Measurements from ENCODE around the gene PRCP.

The PRCP gene

DNA sequence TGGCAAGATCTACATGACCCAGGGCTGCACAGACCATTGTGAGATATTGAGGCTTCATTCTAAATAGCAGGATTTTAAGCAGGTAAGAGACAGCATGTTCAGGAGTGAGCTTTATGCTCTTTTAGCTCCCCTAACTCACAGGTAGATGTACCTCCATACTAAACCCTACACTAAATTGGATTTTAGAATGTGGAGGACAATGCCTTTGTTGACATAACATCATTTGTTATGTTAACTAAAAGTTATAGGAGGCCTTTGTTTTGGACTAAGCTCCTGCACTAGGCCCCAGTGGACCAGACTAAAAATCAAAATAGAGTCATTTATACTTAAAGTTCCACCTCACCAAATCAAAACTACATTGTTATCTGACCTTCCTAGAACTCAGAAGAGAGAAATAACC is 8.1 kb upstream of the PRCP start:
- Histone ChIP-seq H3K4me1 (ENCODE audit: control insufficient read depth in 1 of 2, insufficient read depth in 2 of 2, low read length in 2 of 2) (peaks cover 0 to 4% of the 10 kb centered on the region in 2 donors), H3K27me3 (ENCODE audit: control insufficient read depth in 1 of 2, insufficient read depth in 2 of 2, low read length in 2 of 2) (no peaks in the 10 kb centered on the region), H3K9me3 (ENCODE audit: control insufficient read depth in 1 of 2, low read length in 2 of 2) (peaks cover 0 to 11% of the 10 kb centered on the region in 2 donors), H3K36me3 (ENCODE audit: control insufficient read depth in 1 of 2, insufficient read depth in 2 of 2, low read length in 2 of 2) (no peaks in the 10 kb centered on the region), H3K27ac (ENCODE audit: low read depth, low read length) (no peak overlapping the region), H3K4me3 (ENCODE audit: low read depth in 1 of 2, low read length in 2 of 2) (no peak overlapping the region), H3K9ac (ENCODE audit: low read depth in 1 of 2, low read length in 2 of 2) (no peak overlapping the region)

DNA sequence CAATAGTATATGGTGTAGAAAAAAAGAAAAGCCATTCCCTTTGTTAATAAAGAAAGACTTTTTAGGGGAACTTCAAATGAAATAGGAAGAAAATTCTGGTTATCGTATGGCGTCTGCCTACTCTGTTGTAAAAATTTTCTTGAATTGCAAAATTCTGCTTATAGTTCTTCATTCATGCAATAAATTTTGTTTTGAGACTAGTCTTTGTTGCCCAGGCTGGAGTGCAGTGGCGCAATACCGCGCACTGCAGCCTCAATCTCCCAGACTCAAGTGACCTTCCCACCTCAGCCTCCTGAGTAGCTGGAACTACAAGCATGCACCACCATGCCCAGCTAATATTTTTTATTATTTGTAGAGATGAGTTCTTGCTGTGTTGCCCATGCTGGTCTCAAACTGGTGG is 7.1 kb upstream of the PRCP start:
- Histone ChIP-seq H3K27me3 (ENCODE audit: control insufficient read depth in 1 of 2, insufficient read depth in 2 of 2, low read length in 2 of 2) (no peaks in the 10 kb centered on the region), H3K36me3 (ENCODE audit: control insufficient read depth in 1 of 2, insufficient read depth in 2 of 2, low read length in 2 of 2) (no peaks in the 10 kb centered on the region), H3K4me3 (ENCODE audit: low read depth in 1 of 2, low read length in 2 of 2) (no peak overlapping the region), H3K9ac (ENCODE audit: low read depth in 1 of 2, low read length in 2 of 2) (no peak overlapping the region), H3K27ac (ENCODE audit: low read depth, low read length) (no peak overlapping the region), H3K9me3 (ENCODE audit: control insufficient read depth in 1 of 2, low read length in 2 of 2) (peaks cover 0 to 11% of the 10 kb centered on the region in 2 donors), H3K4me1 (ENCODE audit: control insufficient read depth in 1 of 2, insufficient read depth in 2 of 2, low read length in 2 of 2) (peaks cover 0 to 4% of the 10 kb centered on the region in 2 donors)

DNA sequence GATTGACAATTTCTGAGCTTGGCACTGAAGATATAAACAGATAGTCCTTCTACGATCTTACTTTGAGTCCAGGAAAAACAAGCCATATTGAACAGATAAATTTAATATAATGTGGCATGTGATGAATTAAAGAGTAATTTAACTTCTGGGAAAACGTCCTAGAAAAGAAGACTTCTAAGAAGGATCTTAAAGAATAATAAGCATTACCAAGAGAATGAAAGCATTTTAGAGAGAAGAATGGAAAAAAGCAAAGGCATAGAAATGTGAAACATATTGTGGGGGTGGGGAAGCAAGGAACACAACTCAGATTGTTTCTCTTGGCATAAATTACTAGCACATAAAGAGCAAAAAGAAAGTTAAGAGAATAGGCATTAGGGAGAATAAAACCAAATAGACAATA is 6.7 kb upstream of the PRCP start:
- no peaks in the 10 kb centered on the region for H3K36me3 ChIP-seq (ENCODE audit: control insufficient read depth in 1 of 2, insufficient read depth in 2 of 2, low read length in 2 of 2)
- H3K27me3 ChIP-seq (ENCODE audit: control insufficient read depth in 1 of 2, insufficient read depth in 2 of 2, low read length in 2 of 2): no peaks in the 10 kb centered on the region
- H3K4me3 ChIP-seq (ENCODE audit: low read depth in 1 of 2, low read length in 2 of 2): no peak overlapping the region
- no peak overlapping the region for H3K27ac ChIP-seq (ENCODE audit: low read depth, low read length)
- H3K4me1 ChIP-seq (ENCODE audit: control insufficient read depth in 1 of 2, insufficient read depth in 2 of 2, low read length in 2 of 2): peaks cover 0 to 7% of the 10 kb centered on the region in 2 donors
- no peak overlapping the region for H3K9ac ChIP-seq (ENCODE audit: low read depth in 1 of 2, low read length in 2 of 2)
- peaks cover 0 to 7% of the 10 kb centered on the region in 2 donors for H3K9me3 ChIP-seq (ENCODE audit: control insufficient read depth in 1 of 2, low read length in 2 of 2)

DNA sequence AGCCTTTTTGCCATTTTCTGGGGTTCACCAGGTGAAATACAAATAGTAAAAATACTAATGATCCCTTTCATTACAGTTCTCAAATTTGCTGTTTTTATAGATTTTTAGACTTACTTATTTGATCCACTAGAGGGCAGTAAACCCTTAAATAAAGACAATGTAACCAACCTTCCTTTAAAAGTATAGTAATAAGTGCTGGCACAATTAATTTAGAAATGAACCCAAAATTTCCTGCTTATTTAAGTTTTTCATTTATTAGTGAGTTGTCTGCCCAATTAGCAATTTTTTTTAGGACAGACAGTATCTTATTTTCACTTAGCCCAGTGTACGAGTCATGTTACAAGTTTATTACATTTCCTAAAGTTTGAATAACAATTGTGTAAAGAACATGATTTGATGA is 6.0 kb upstream of the PRCP start:
- Histone ChIP-seq H3K9ac (ENCODE audit: low read depth in 1 of 2, low read length in 2 of 2) (no peak overlapping the region), H3K9me3 (ENCODE audit: control insufficient read depth in 1 of 2, low read length in 2 of 2) (peaks cover 0 to under 1% of the 10 kb centered on the region in 2 donors), H3K4me3 (ENCODE audit: low read depth in 1 of 2, low read length in 2 of 2) (no peak overlapping the region), H3K27ac (ENCODE audit: low read depth, low read length) (no peak overlapping the region), H3K27me3 (ENCODE audit: control insufficient read depth in 1 of 2, insufficient read depth in 2 of 2, low read length in 2 of 2) (no peaks in the 10 kb centered on the region), H3K36me3 (ENCODE audit: control insufficient read depth in 1 of 2, insufficient read depth in 2 of 2, low read length in 2 of 2) (no peaks in the 10 kb centered on the region), H3K4me1 (ENCODE audit: control insufficient read depth in 1 of 2, insufficient read depth in 2 of 2, low read length in 2 of 2) (peaks cover 0 to 9% of the 10 kb centered on the region in 2 donors)

DNA sequence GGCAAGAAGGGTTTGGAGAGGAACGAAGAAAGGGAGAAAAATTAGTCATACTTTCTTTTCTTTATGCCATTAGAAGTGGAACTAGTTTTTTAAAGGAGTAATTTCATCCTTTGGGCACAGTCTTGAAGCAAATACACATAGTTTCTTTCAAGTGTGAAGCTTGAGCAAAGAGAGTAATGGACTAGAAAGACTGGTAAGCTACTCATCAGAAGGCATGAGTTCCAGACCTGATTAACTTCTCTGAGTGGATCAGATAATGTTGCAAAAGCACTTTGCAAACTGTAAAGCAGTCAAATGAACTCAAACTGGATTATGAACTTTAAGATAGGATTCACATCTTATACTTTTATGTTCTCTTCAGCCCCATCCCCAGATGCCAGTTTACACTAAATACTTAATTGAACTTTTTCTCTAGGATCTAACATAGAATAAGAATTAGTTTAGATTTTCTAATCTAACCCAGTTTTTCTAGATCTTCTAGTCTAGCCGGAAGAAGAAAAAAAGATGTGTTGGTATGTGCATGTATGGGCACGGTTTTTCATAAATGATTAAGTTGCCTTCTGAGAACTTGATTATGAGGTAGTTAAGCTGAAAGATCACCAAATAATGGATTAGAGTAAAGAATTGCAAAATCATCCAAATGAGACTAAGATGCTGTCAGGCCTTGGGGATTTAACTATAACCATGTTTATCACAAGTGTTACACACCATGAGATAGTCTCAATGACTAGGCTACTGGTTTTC is 3.8 kb upstream of the PRCP start:
- Histone ChIP-seq H3K4me3 (ENCODE audit: low read depth in 1 of 2, low read length in 2 of 2) (no peak overlapping the region), H3K9me3 (ENCODE audit: control insufficient read depth in 1 of 2, low read length in 2 of 2) (no peaks in the 10 kb centered on the region), H3K36me3 (ENCODE audit: control insufficient read depth in 1 of 2, insufficient read depth in 2 of 2, low read length in 2 of 2) (no peaks in the 10 kb centered on the region), H3K27me3 (ENCODE audit: control insufficient read depth in 1 of 2, insufficient read depth in 2 of 2, low read length in 2 of 2) (no peaks in the 10 kb centered on the region), H3K9ac (ENCODE audit: low read depth in 1 of 2, low read length in 2 of 2) (no peak overlapping the region), H3K4me1 (ENCODE audit: control insufficient read depth in 1 of 2, insufficient read depth in 2 of 2, low read length in 2 of 2) (peaks cover 16 to 19% of the 10 kb centered on the region in 2 donors), H3K27ac (ENCODE audit: low read depth, low read length) (no peak overlapping the region)

DNA sequence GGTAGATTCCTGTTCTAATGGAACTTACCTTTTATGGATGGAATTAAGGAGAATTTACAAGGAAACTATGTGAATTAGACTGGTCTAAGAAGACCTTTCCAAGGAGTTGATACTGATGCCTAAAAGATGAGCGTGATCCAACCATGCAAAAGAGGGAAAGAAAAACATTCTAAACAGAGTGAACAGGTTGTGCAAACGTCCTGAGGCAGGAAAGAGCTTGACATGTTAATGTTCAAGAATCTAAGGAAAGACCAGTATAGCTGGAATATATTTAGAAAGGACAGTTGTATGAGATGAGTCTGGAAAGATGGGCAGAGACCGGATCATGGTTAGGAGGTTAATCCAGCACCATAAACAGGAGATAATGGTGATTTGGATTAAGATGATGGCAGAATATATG is 2.6 kb upstream of the PRCP start:
- Histone ChIP-seq H3K27me3 (ENCODE audit: control insufficient read depth in 1 of 2, insufficient read depth in 2 of 2, low read length in 2 of 2) (no peaks in the 10 kb centered on the region), H3K4me3 (ENCODE audit: low read depth in 1 of 2, low read length in 2 of 2) (no peak overlapping the region), H3K36me3 (ENCODE audit: control insufficient read depth in 1 of 2, insufficient read depth in 2 of 2, low read length in 2 of 2) (no peaks in the 10 kb centered on the region), H3K9me3 (ENCODE audit: control insufficient read depth in 1 of 2, low read length in 2 of 2) (no peaks in the 10 kb centered on the region), H3K27ac (ENCODE audit: low read depth, low read length) (no peak overlapping the region), H3K9ac (ENCODE audit: low read depth in 1 of 2, low read length in 2 of 2) (no peak overlapping the region), H3K4me1 (ENCODE audit: control insufficient read depth in 1 of 2, insufficient read depth in 2 of 2, low read length in 2 of 2) (peaks cover 17 to 20% of the 10 kb centered on the region in 2 donors)

DNA sequence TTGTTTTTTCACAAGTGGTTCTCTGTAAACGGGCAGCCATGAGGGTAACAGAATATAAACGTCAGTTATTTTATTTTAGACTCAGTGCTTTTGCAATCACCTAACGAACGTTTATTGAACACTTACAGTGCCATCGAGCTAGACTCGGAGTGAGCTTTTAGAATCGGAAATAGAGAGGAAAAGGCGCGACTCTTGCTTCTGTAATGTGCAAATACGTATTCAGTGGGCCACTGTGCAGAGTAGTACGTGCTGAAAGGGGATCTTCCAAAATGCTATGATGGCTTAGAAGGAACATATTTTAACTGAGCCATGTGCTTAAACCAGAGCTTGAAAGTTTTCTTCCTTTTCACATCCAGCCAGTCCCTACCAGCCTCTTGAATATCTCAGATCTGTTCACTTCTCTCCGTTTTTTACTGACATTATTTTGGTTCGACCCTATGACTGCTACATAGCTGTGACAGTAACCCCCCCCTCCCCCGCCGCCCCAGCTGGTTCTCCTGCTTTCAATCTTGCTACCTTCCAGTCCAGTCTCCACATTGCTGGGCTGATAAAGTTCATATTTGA is 1.8 kb upstream of the PRCP start:
- Histone ChIP-seq H3K9me3 (ENCODE audit: control insufficient read depth in 1 of 2, low read length in 2 of 2) (no peaks in the 10 kb centered on the region), H3K27me3 (ENCODE audit: control insufficient read depth in 1 of 2, insufficient read depth in 2 of 2, low read length in 2 of 2) (no peaks in the 10 kb centered on the region), H3K27ac (ENCODE audit: low read depth, low read length) (no peak overlapping the region), H3K36me3 (ENCODE audit: control insufficient read depth in 1 of 2, insufficient read depth in 2 of 2, low read length in 2 of 2) (no peaks in the 10 kb centered on the region), H3K9ac (ENCODE audit: low read depth in 1 of 2, low read length in 2 of 2) (no peak overlapping the region), H3K4me3 (ENCODE audit: low read depth in 1 of 2, low read length in 2 of 2) (peak overlapping the region; percentile 84 to 93), H3K4me1 (ENCODE audit: control insufficient read depth in 1 of 2, insufficient read depth in 2 of 2, low read length in 2 of 2) (peaks cover 17 to 22% of the 10 kb centered on the region in 2 donors)

DNA sequence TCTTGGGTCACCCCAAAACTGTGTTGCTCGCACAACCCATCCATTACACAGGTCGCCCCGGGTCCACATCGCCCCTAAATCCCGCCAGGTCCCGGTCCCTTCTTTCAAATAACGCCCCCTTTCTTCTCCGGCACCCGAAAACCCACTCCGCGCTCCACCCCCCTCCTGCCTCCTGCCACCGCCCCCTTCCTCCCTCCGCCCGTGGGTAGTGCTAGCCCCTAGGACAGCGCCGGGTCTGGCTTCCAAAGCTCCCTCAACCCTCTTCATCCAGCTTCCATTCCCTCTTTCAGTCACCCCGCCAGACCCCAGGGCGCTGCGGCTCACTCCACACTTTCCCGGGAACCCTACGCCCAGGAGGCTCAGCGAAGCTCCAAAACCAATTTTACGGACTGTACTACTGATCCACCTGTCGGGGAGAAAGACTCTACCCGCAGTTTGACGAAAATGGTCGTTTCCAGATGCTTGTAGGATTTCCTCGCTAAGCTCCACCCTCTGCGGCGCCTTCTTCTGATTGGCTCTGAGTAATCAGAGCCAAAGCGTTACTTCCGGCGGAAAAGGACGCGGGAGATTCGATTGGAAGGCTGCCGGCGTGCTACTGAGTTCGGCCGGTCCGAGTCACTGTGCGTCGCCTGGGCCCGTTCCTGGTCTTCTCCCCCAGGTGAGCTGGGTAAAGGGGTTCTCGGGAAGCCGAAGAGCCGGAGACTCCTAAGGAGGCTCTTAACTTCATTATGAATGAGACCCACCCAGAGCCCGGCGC is 1.1 kb upstream of the PRCP start, which contains the start of gene DDIAS:
DDIAS (plus strand) TSS at position 572 of the 757 bp plus-strand sequence. CDS start 13,003 bp downstream, outside the sequence.
- Histone ChIP-seq H3K9me3 (ENCODE audit: control insufficient read depth in 1 of 2, low read length in 2 of 2) (no peaks in the 10 kb centered on the region), H3K27ac (ENCODE audit: low read depth, low read length) (peak within 1 kb of the TSS; percentile 79), H3K27me3 (ENCODE audit: control insufficient read depth in 1 of 2, insufficient read depth in 2 of 2, low read length in 2 of 2) (no peaks in the 10 kb centered on the region), H3K4me1 (ENCODE audit: control insufficient read depth in 1 of 2, insufficient read depth in 2 of 2, low read length in 2 of 2) (peaks cover 17 to 21% of the 10 kb centered on the region in 2 donors), H3K9ac (ENCODE audit: low read depth in 1 of 2, low read length in 2 of 2) (peak within 1 kb of the TSS; percentile 94 to 98), H3K4me3 (ENCODE audit: low read depth in 1 of 2, low read length in 2 of 2) (peak within 1 kb of the TSS; percentile 84 to 93), H3K36me3 (ENCODE audit: control insufficient read depth in 1 of 2, insufficient read depth in 2 of 2, low read length in 2 of 2) (no peaks in the 10 kb centered on the region)

DNA sequence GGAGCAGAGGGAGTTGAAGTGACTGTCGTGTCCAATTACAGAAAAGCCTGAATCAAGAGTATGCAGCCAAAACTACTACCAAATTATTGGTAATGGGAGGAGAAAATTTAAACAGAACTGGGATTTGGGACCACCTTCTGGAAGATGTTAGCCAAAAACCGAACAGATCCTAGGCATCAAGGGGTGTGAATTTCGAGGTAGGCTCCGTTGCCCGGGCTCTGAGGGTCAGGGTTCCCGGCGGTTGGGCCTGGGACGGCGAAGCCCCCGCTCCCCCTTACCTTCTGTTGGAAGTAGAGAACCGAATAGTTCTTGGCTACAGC is 313 bp downstream of the PRCP start:
- no peaks in the 10 kb centered on the region for H3K36me3 ChIP-seq (ENCODE audit: control insufficient read depth in 1 of 2, insufficient read depth in 2 of 2, low read length in 2 of 2)
- no peaks in the 10 kb centered on the region for H3K9me3 ChIP-seq (ENCODE audit: control insufficient read depth in 1 of 2, low read length in 2 of 2)
- peak overlapping the region; percentile 79 for H3K27ac ChIP-seq (ENCODE audit: low read depth, low read length)
- no peaks in the 10 kb centered on the region for H3K27me3 ChIP-seq (ENCODE audit: control insufficient read depth in 1 of 2, insufficient read depth in 2 of 2, low read length in 2 of 2)
- H3K4me3 ChIP-seq (ENCODE audit: low read depth in 1 of 2, low read length in 2 of 2): peak overlapping the region; percentile 84 to 93
- H3K4me1 ChIP-seq (ENCODE audit: control insufficient read depth in 1 of 2, insufficient read depth in 2 of 2, low read length in 2 of 2): peaks cover 17 to 27% of the 10 kb centered on the region in 2 donors
- peak overlapping the region; percentile 94 to 98 for H3K9ac ChIP-seq (ENCODE audit: low read depth in 1 of 2, low read length in 2 of 2)

DNA sequence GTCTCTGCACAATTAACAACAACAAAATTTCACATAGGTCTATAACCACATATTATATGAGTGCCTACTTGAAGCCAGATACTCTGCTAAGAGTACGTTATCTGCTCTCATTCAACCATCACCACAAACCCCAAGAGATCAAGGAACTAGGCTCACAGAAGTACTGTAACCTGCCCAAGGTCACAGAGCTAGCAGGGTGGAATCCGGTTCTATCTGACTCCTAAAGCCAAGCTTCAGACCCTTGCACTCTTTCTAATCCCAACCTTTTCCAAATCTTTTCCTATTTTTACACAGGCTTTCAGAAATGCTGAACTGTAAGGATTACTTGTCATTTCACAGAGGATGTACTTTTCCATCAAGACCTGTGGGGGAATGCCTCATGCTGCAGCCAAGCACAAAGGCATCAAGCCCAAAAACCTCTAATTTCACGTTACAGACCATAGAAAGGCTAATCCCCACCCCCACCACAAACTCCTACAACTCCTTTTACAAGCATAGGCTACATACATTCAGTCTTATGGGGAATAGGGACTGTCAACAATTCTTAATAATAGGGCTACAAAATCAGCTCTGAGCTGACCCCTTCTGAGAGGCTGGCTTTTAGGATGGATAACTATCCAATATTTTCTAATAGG is 927 bp downstream of the PRCP start:
- Histone ChIP-seq H3K27ac (ENCODE audit: low read depth, low read length) (no peak overlapping the region), H3K9me3 (ENCODE audit: control insufficient read depth in 1 of 2, low read length in 2 of 2) (no peaks in the 10 kb centered on the region), H3K9ac (ENCODE audit: low read depth in 1 of 2, low read length in 2 of 2) (peak overlapping the region; percentile 94 to 98), H3K27me3 (ENCODE audit: control insufficient read depth in 1 of 2, insufficient read depth in 2 of 2, low read length in 2 of 2) (no peaks in the 10 kb centered on the region), H3K4me1 (ENCODE audit: control insufficient read depth in 1 of 2, insufficient read depth in 2 of 2, low read length in 2 of 2) (peaks cover 17 to 27% of the 10 kb centered on the region in 2 donors), H3K36me3 (ENCODE audit: control insufficient read depth in 1 of 2, insufficient read depth in 2 of 2, low read length in 2 of 2) (no peaks in the 10 kb centered on the region), H3K4me3 (ENCODE audit: low read depth in 1 of 2, low read length in 2 of 2) (peak overlapping the region; percentile 84 to 93)

Data from duodenal mucosa (tissue), 2 donors.